MM.1S (cell line): Measurements from ENCODE around the gene TRAIP.

Experiments used
- CTCF ChIP-seq: fragments of 300-600 bp; sonication (generic); IDR thresholded peaks from 2 replicates; pipeline ENCODE4 v1.5.1; 2016; ENCODE audit warnings: antibody characterized with exemption, low read length, mixed read lengths
- EZH2 ChIP-seq: fragments of 300-600 bp; sonication (generic); optimal IDR thresholded peaks from 2 replicates; pipeline ENCODE3; 2017; ENCODE audit warnings: low read depth, mild to moderate bottlenecking, antibody characterized with exemption, low read length, mixed read lengths

- TF ChIP-seq EZH2, result no peak
- no peak for TF ChIP-seq CTCF
Measured at GRCh38 chr3:49788056-49788455, 68.3 kb downstream of the TRAIP start.
